H1 (cell line): ENCODE results near the gene AFF2. TPM values are rescaled to one million over a fixed set of nuclear protein-coding genes. Genes with fewer than 3 reads are reported as not detected.

Source experiments
- CTCF ChIA-PET: fragments of 300-600 bp; sonication (Branson Sonifier 250); formaldehyde crosslinking; loops from one replicate; lab custom pipeline; 2021; ENCODE audit not compliant: partially characterized antibody; lab: Charles Lee
- POLR2A ChIA-PET: fragments of 300-600 bp; sonication (Branson Sonifier 250); formaldehyde crosslinking; loops from one replicate; lab custom pipeline; 2021; ENCODE audit warnings: inconsistent platforms; ENCODE audit not compliant: partially characterized antibody; lab: Charles Lee
- DNase-seq, 2 experiments: peaks; one replicate each; pipeline versions ENCODE4 v3.0.0 to v3.0.0-alpha.2; 2010 to 2022; ENCODE audit warnings: low spot score in 2 of 2, low read depth in 1 of 2, mixed read lengths in 1 of 2
- FAIRE-seq: peaks from 2 replicates; lab custom pipeline; 2011; peaks lifted over from hg19 to GRCh38; lab: Jason Lieb, UNC
- H2AFZ ChIP-seq: 2 replicates; pipeline ENCODE4 v1.8.1; 2012; ENCODE audit warnings: low read length, inconsistent platforms
- H2AK5ac ChIP-seq: 2 replicates; pipeline ENCODE4 v1.6.1; 2013; ENCODE audit warnings: low read depth, low read length
- H2BK120ac ChIP-seq: replicated peaks from 2 replicates; pipeline ENCODE3; 2013; ENCODE audit warnings: low read depth, low read length, inconsistent platforms
- H2BK12ac ChIP-seq: 2 replicates; pipeline ENCODE4 v1.6.1; 2013; ENCODE audit warnings: low read depth, low read length
- H2BK15ac ChIP-seq: 2 replicates; pipeline ENCODE4 v1.6.1; 2013; ENCODE audit warnings: low read length
- H2BK20ac ChIP-seq: 2 replicates; pipeline ENCODE4 v1.6.1; 2013; ENCODE audit warnings: low read length
- H2BK5ac ChIP-seq: 2 replicates; pipeline ENCODE4 v1.6.1; 2013; ENCODE audit warnings: low read depth, low read length
- H3K14ac ChIP-seq: 2 replicates; pipeline ENCODE4 v1.6.1; 2013; ENCODE audit warnings: inconsistent platforms; ENCODE audit not compliant: insufficient read length
- H3K18ac ChIP-seq: 2 replicates; pipeline ENCODE4 v1.6.1; 2013; ENCODE audit warnings: low read length; ENCODE audit errors: extremely low read depth
- H3K23ac ChIP-seq: 2 replicates; pipeline ENCODE4 v1.6.1; 2013; ENCODE audit warnings: inconsistent platforms; ENCODE audit not compliant: insufficient read length
- H3K23me2 ChIP-seq: 2 replicates; pipeline ENCODE4 v1.6.1; 2013; ENCODE audit warnings: low read depth, low read length
- H3K27ac ChIP-seq: 2 replicates; pipeline ENCODE4 v1.6.1; 2011; ENCODE audit warnings: low read depth, low read length, inconsistent platforms
- H3K27me3 ChIP-seq, 4 experiments: replicated peaks in 1 of 4; 1 replicate in 1 of 4; 2 replicates in 3 of 4; pipeline versions ENCODE4 v1.6.1 to v1.8.1; 2011 to 2013; ENCODE audit warnings: low read length in 3 of 4, mild to moderate bottlenecking in 3 of 4, inconsistent platforms in 2 of 4, mixed read lengths in 2 of 4, moderate library complexity in 1 of 4; ENCODE audit not compliant: control insufficient read depth in 3 of 4, insufficient read depth in 3 of 4; ENCODE audit errors: extremely low read depth in 1 of 4
- H3K36me3 ChIP-seq, 4 experiments: 2 replicates each; pipeline versions ENCODE4 v1.6.1 to v1.8.1; 2011 to 2013; ENCODE audit warnings: mild to moderate bottlenecking in 4 of 4, low read length in 3 of 4, moderate library complexity in 2 of 4, control low read depth in 1 of 4, inconsistent platforms in 1 of 4; ENCODE audit not compliant: insufficient read depth in 4 of 4, control insufficient read depth in 2 of 4
- H3K4ac ChIP-seq: replicated peaks from 2 replicates; pipeline ENCODE3; 2013; ENCODE audit warnings: low read length, low read depth, mixed read lengths, inconsistent platforms; ENCODE audit not compliant: insufficient read length
- H3K4me1 ChIP-seq, 4 experiments: replicated peaks in 1 of 4; 1 replicate in 1 of 4; 2 replicates in 3 of 4; pipeline versions ENCODE4 v1.6.1 to v1.8.1; 2011 to 2013; ENCODE audit warnings: low read length in 3 of 4, inconsistent platforms in 2 of 4, mixed read lengths in 1 of 4; ENCODE audit not compliant: insufficient read depth in 4 of 4, control insufficient read depth in 3 of 4
- H3K4me2 ChIP-seq, 2 experiments: 2 replicates each; pipeline versions ENCODE4 v1.6.1 to v1.8.1; 2011 to 2013; ENCODE audit warnings: low read depth in 2 of 2, low read length in 2 of 2, control low read depth in 1 of 2, inconsistent platforms in 1 of 2, mild to moderate bottlenecking in 1 of 2; ENCODE audit not compliant: insufficient read depth in 1 of 2
- H3K4me3 ChIP-seq, 4 experiments: fragments of 200-600, 300-600 bp in 1 of 4; sonication (generic), shearing (Covaris generic), sonication (Bioruptor Twin) in 1 of 4; 2 replicates each; pipeline versions ENCODE4 v1.5.1 to v1.8.1; 2011 to 2016; ENCODE audit warnings: low read length in 4 of 4, low read depth in 3 of 4, control low read depth in 2 of 4, inconsistent platforms in 2 of 4, mild to moderate bottlenecking in 2 of 4, mixed read lengths in 1 of 4, moderate library complexity in 1 of 4; ENCODE audit not compliant: insufficient read depth in 2 of 4; ENCODE audit errors: extremely low read depth in 1 of 4
- H3K56ac ChIP-seq: replicated peaks from 2 replicates; pipeline ENCODE3; 2013; ENCODE audit warnings: low read depth, mild to moderate bottlenecking, mixed read lengths, low read length, inconsistent platforms; ENCODE audit not compliant: insufficient read length
- H3K79me1 ChIP-seq: 2 replicates; pipeline ENCODE4 v1.6.1; 2013; ENCODE audit warnings: low read depth, low read length, control low read depth
- H3K79me2 ChIP-seq, 2 experiments: 2 replicates each; pipeline versions ENCODE4 v1.6.1 to v1.8.1; 2012 to 2013; ENCODE audit warnings: low read length in 2 of 2, mild to moderate bottlenecking in 2 of 2, inconsistent platforms in 1 of 2; ENCODE audit not compliant: insufficient read depth in 2 of 2, control insufficient read depth in 1 of 2
- H3K9ac ChIP-seq, 4 experiments: replicated peaks in 1 of 4; 1 replicate in 1 of 4; 2 replicates in 3 of 4; pipeline versions ENCODE4 v1.6.1 to v1.8.1; 2011 to 2013; ENCODE audit warnings: low read depth in 3 of 4, low read length in 3 of 4, control low read depth in 2 of 4, mild to moderate bottlenecking in 2 of 4, moderate library complexity in 2 of 4, inconsistent platforms in 1 of 4; ENCODE audit errors: extremely low read depth in 1 of 4
- H3K9me3 ChIP-seq, 2 experiments: 2 replicates each; pipeline versions ENCODE4 v1.6.1 to v1.8.1; 2012 to 2013; ENCODE audit warnings: mild to moderate bottlenecking in 2 of 2, moderate library complexity in 2 of 2, control low read depth in 1 of 2, inconsistent platforms in 1 of 2, low read depth in 1 of 2, low read length in 1 of 2, mixed read lengths in 1 of 2; ENCODE audit not compliant: insufficient read depth in 2 of 2
- H4K20me1 ChIP-seq, 2 experiments: replicated peaks in 1 of 2; 2 replicates each; pipeline versions ENCODE3 to v1.8.1; 2011 to 2013; ENCODE audit warnings: inconsistent platforms in 2 of 2, low read length in 2 of 2, mild to moderate bottlenecking in 1 of 2; ENCODE audit not compliant: insufficient read depth in 2 of 2, control insufficient read depth in 1 of 2
- H4K5ac ChIP-seq: 2 replicates; pipeline ENCODE4 v1.6.1; 2013; ENCODE audit warnings: low read length, low read depth, mixed read lengths, inconsistent platforms; ENCODE audit not compliant: insufficient read length
- H4K8ac ChIP-seq: 2 replicates; pipeline ENCODE4 v1.8.0; 2013; ENCODE audit warnings: mild to moderate bottlenecking, moderate library complexity, low read length, inconsistent platforms; ENCODE audit not compliant: insufficient read depth; ENCODE audit errors: extremely low read depth
- H4K91ac ChIP-seq: replicated peaks from 2 replicates; pipeline ENCODE3; 2013; ENCODE audit warnings: low read length, mixed read lengths, inconsistent platforms; ENCODE audit not compliant: insufficient read length
- TBP ChIP-seq: IDR thresholded peaks from 2 replicates; pipeline ENCODE4 v1.6.1; 2011; ENCODE audit warnings: low read depth, low read length, improper control_type of control experiment
- whole genome bisulfite sequencing, 2 experiments: shearing (Covaris generic) in 1 of 2; methylation state at CpG; one replicate each; pipeline versions ENCODE4 v1.1.6 to v1.1.7; 2013 to 2015; ENCODE audit warnings: low lambda C conversion rate in 2 of 2, mixed read lengths in 2 of 2, inconsistent platforms in 1 of 2, low coverage in 1 of 2, missing lambda C conversion rate in 1 of 2; ENCODE audit not compliant: insufficient replicate concordance in 2 of 2, insufficient coverage in 1 of 2, insufficient read length in 1 of 2; ENCODE audit errors: extremely low coverage in 1 of 2, missing lambda C conversion rate in 1 of 2; 5-methylcytosine and 5-hydroxymethylcytosine counted together
- polyA plus RNA-seq, 7 experiments: library from polyadenylated mRNA; depleted of rRNA in 3 of 7; stranded (reverse) in 5 of 7; unstranded in 2 of 7; fragments of >200 nt in 5 of 7; fragments of 200-250 nt in 2 of 7; gene quantifications; 1 replicate in 5 of 7; 2 replicates in 1 of 7; 4 replicates in 1 of 7; pipeline versions ENCODE4 v1.2.1 to v1.2.3, GENCODE V29; 2011 to 2013; ENCODE audit warnings: missing spikeins in 2 of 7, mixed read lengths in 2 of 7
- total RNA-seq: library from RNA; stranded (reverse); fragmentation: NEBNext Ultra II Directional; extraction: Animal tissue kit (Norgen Biotek cat#: 25700); gene quantifications from 2 replicates; pipeline ENCODE4 v1.2.1, GENCODE V29; 2021

The AFF2 gene
- total and polyA plus RNA-seq, 2 of the 8 experiments (the other 6 are each of a cell fraction or from before 2014, with no cell fraction given): 2.0 to 7.3 TPM

GRCh38 chrX:148457279-148457678, 43.1 kb upstream of the AFF2 start:
- POLR2A ChIA-PET: no interaction called here
- Histone ChIP-seq H2BK120ac (no peak overlapping the region), H3K4me3 (no peak overlapping the region), H2AK5ac (no peak overlapping the region), H3K23ac (no peak overlapping the region), H3K36me3 (no peaks in the 10 kb centered on the region), H3K14ac (no peak overlapping the region), H2AFZ (no peak overlapping the region), H3K27ac (no peak overlapping the region), H4K5ac (no peak overlapping the region), H4K20me1 (no peaks in the 10 kb centered on the region), H4K91ac (no peak overlapping the region), H3K4me2 (no peak overlapping the region), H2BK20ac (no peak overlapping the region), H3K23me2 (no peaks in the 10 kb centered on the region), H3K18ac (no peak overlapping the region), H3K9me3 (no peaks in the 10 kb centered on the region), H3K9ac (no peak overlapping the region), H2BK5ac (no peak overlapping the region), H3K56ac (no peak overlapping the region), H3K4ac (no peak overlapping the region), H3K27me3 (no peaks in the 10 kb centered on the region), H3K79me2 (no peaks in the 10 kb centered on the region), H4K8ac (no peak overlapping the region), H3K4me1 (no peaks in the 10 kb centered on the region), H3K79me1 (no peaks in the 10 kb centered on the region), H2BK15ac (no peak overlapping the region), H2BK12ac (no peak overlapping the region)
- no peak for FAIRE-seq
- CTCF ChIA-PET: no interaction called here
- WGBS, 2 experiments: 100% methylated on average over 1 of the region's 3 CpGs; no CpG with 5 or more reads in 1 of the 2 experiments
- no peak for DNase-seq
- TF ChIP-seq TBP: no peak
